H9 (cell line): Measurements from ENCODE around the gene FHIP2A. TPM values are rescaled to one million over a fixed set of nuclear protein-coding genes. Genes with fewer than 3 reads are reported as not detected.

ENCODE experiments used
- DNase-seq: peaks from one replicate; pipeline ENCODE4 v3.0.0-alpha.2; 2017
- H2AFZ ChIP-seq: one replicate; pipeline ENCODE4 v1.6.1; 2013; ENCODE audit warnings: mild to moderate bottlenecking, low read length, control low read depth, moderate library complexity
- H2AK5ac ChIP-seq: 2 replicates; pipeline ENCODE4 v1.6.1; 2013; ENCODE audit warnings: low read length, control low read depth, mixed read lengths; ENCODE audit not compliant: insufficient read length
- H2BK120ac ChIP-seq: one replicate; pipeline ENCODE4 v1.6.1; 2013; ENCODE audit warnings: low read depth, mild to moderate bottlenecking, low read length, control low read depth, inconsistent platforms; ENCODE audit not compliant: poor library complexity, severe bottlenecking
- H2BK12ac ChIP-seq: 2 replicates; pipeline ENCODE4 v1.6.1; 2013; ENCODE audit warnings: low read length, control low read depth, mixed read lengths, low read depth; ENCODE audit not compliant: insufficient read length
- H2BK15ac ChIP-seq: 2 replicates; pipeline ENCODE4 v1.6.1; 2013; ENCODE audit warnings: low read depth, low read length, control low read depth
- H2BK20ac ChIP-seq: one replicate; pipeline ENCODE4 v1.6.1; 2013; ENCODE audit warnings: low read depth, mild to moderate bottlenecking, low read length, control low read depth, inconsistent platforms; ENCODE audit not compliant: poor library complexity, severe bottlenecking
- H2BK5ac ChIP-seq: 2 replicates; pipeline ENCODE4 v1.6.1; 2013; ENCODE audit warnings: low read length, control low read depth, mixed read lengths; ENCODE audit not compliant: insufficient read length
- H3K14ac ChIP-seq: 2 replicates; pipeline ENCODE4 v1.6.1; 2013; ENCODE audit warnings: low read length, control low read depth; ENCODE audit not compliant: insufficient read depth
- H3K18ac ChIP-seq: 2 replicates; pipeline ENCODE4 v1.6.1; 2013; ENCODE audit warnings: low read depth, mild to moderate bottlenecking, mixed read lengths, low read length, control low read depth; ENCODE audit not compliant: insufficient read length
- H3K23ac ChIP-seq: 2 replicates; pipeline ENCODE4 v1.6.1; 2013; ENCODE audit warnings: low read length, control low read depth, mixed read lengths, low read depth; ENCODE audit not compliant: insufficient read length
- H3K23me2 ChIP-seq: 2 replicates; pipeline ENCODE4 v1.6.1; 2013; ENCODE audit warnings: low read depth, mild to moderate bottlenecking, mixed read lengths, low read length, control low read depth; ENCODE audit not compliant: insufficient read length, poor library complexity, severe bottlenecking
- H3K27ac ChIP-seq: 2 replicates; pipeline ENCODE4 v1.5.1; 2013; ENCODE audit warnings: low read length, control low read depth, mixed read lengths, low read depth; ENCODE audit not compliant: insufficient read length
- H3K27me3 ChIP-seq: 2 replicates; pipeline ENCODE4 v1.6.1; 2013; ENCODE audit warnings: low read length, control low read depth, inconsistent platforms; ENCODE audit not compliant: insufficient read depth
- H3K4ac ChIP-seq: 2 replicates; pipeline ENCODE4 v1.6.1; 2013; ENCODE audit warnings: low read depth, mild to moderate bottlenecking, control low read depth, inconsistent platforms, low read length, moderate library complexity
- H3K4me1 ChIP-seq: 2 replicates; pipeline ENCODE4 v1.6.1; 2013; ENCODE audit warnings: low read length, control low read depth, inconsistent platforms; ENCODE audit not compliant: insufficient read depth
- H3K4me2 ChIP-seq: 2 replicates; pipeline ENCODE4 v1.6.1; 2013; ENCODE audit warnings: low read length, control low read depth, mixed read lengths; ENCODE audit not compliant: insufficient read length, insufficient read depth
- H3K56ac ChIP-seq: 2 replicates; pipeline ENCODE4 v1.6.1; 2013; ENCODE audit warnings: low read depth, mild to moderate bottlenecking, mixed read lengths, low read length, control low read depth; ENCODE audit not compliant: insufficient read length
- H3K79me1 ChIP-seq: 2 replicates; pipeline ENCODE4 v1.6.1; 2013; ENCODE audit warnings: low read depth, mild to moderate bottlenecking, moderate library complexity, low read length, control low read depth, inconsistent platforms; ENCODE audit not compliant: insufficient read depth, poor library complexity, severe bottlenecking
- H3K79me2 ChIP-seq: 2 replicates; pipeline ENCODE4 v1.6.1; 2013; ENCODE audit warnings: low read length, control low read depth, inconsistent platforms; ENCODE audit not compliant: insufficient read depth
- H3K9ac ChIP-seq: 2 replicates; pipeline ENCODE4 v1.6.1; 2013; ENCODE audit warnings: low read length, control low read depth, mixed read lengths; ENCODE audit not compliant: insufficient read length; ENCODE audit errors: extremely low read depth
- H3K9me3 ChIP-seq: one replicate; pipeline ENCODE4 v1.6.1; 2013; ENCODE audit warnings: low read depth, low read length, inconsistent platforms; ENCODE audit not compliant: control insufficient read depth
- H3T11ph ChIP-seq: one replicate; pipeline ENCODE4 v1.6.1; 2013; ENCODE audit warnings: mild to moderate bottlenecking, low read length, control low read depth, inconsistent platforms
- H4K20me1 ChIP-seq: one replicate; pipeline ENCODE4 v1.6.1; 2013; ENCODE audit not compliant: control insufficient read depth, insufficient read length, insufficient read depth
- H4K5ac ChIP-seq: 2 replicates; pipeline ENCODE4 v1.6.1; 2013; ENCODE audit warnings: low read depth, mild to moderate bottlenecking, mixed read lengths, low read length, control low read depth; ENCODE audit not compliant: insufficient read length
- H4K8ac ChIP-seq: replicated peaks from 2 replicates; pipeline ENCODE4 v1.6.1; 2013; ENCODE audit warnings: low read length, control low read depth, mixed read lengths, low read depth; ENCODE audit not compliant: insufficient read length
- H4K91ac ChIP-seq: 2 replicates; pipeline ENCODE4 v1.6.1; 2013; ENCODE audit warnings: low read depth, mild to moderate bottlenecking, moderate library complexity, mixed read lengths, low read length, control low read depth; ENCODE audit not compliant: insufficient read length
- H3K27ac Mint-ChIP-seq, 3 experiments: 2 replicates in 2 of 3; 3 replicates in 1 of 3; pipeline ENCODE4 v1.8.0; 2020 to 2021; ENCODE audit warnings: mixed read lengths in 3 of 3, mild to moderate bottlenecking in 1 of 3, moderate library complexity in 1 of 3
- H3K27me3 Mint-ChIP-seq: 2 replicates; pipeline ENCODE4 v1.8.0; 2021; ENCODE audit warnings: low read depth, mild to moderate bottlenecking, moderate library complexity, mixed read lengths
- H3K36me3 Mint-ChIP-seq, 3 experiments: 2 replicates in 2 of 3; 3 replicates in 1 of 3; pipeline ENCODE4 v1.8.0; 2020 to 2021; ENCODE audit warnings: low read depth in 3 of 3, mixed read lengths in 3 of 3; ENCODE audit not compliant: insufficient read depth in 1 of 3
- H3K4me1 Mint-ChIP-seq, 2 experiments: 2 replicates each; pipeline ENCODE4 v1.8.0; 2020; ENCODE audit warnings: mixed read lengths in 2 of 2
- H3K4me3 Mint-ChIP-seq, 2 experiments: 2 replicates in 1 of 2; 3 replicates in 1 of 2; pipeline ENCODE4 v1.8.0; 2020 to 2021; ENCODE audit warnings: mild to moderate bottlenecking in 2 of 2, mixed read lengths in 2 of 2, moderate library complexity in 1 of 2
- H3K9me3 Mint-ChIP-seq, 2 experiments: 2 replicates in 1 of 2; 3 replicates in 1 of 2; pipeline ENCODE4 v1.8.0; 2020; ENCODE audit warnings: mild to moderate bottlenecking in 2 of 2, mixed read lengths in 2 of 2, moderate library complexity in 1 of 2
- CTCF ChIP-seq: fragments of 200-600 bp; sonication (generic); conservative IDR thresholded peaks from 3 replicates; pipeline ENCODE4 v1.8.0; 2021; ENCODE audit warnings: antibody characterized with exemption, mild to moderate bottlenecking
- WGBS: extraction: QIAGEN DNeasy Blood & Tissue Kit; methylation state at CpG from one replicate; pipeline ENCODE4 v1.1.7; 2013; ENCODE audit warnings: missing lambda C conversion rate, low lambda C conversion rate, mixed read lengths; ENCODE audit not compliant: insufficient read length; ENCODE audit errors: extremely low coverage; 5-methylcytosine and 5-hydroxymethylcytosine counted together
- total RNA-seq: library from RNA; stranded (reverse); gene quantifications from 2 replicates; pipeline ENCODE4 v1.2.1, GENCODE V29; 2021

Gene FHIP2A
- total RNA-seq, 1 experiment from 2014 or later = 14.8 TPM

- no peak overlapping the region for H2BK12ac ChIP-seq
- H3K27ac ChIP-seq = no peak overlapping the region
- H3K9me3 ChIP-seq = no peaks in the 10 kb centered on the region
- H3K23me2 ChIP-seq = no peaks in the 10 kb centered on the region
- H3K4me2 ChIP-seq = no peak overlapping the region
- no peak overlapping the region for H3K18ac ChIP-seq
- H4K5ac ChIP-seq = no peak overlapping the region
- peaks cover 17 to 20% of the 10 kb centered on the region in 2 experiments for H3K4me1 Mint-ChIP-seq
- peak overlapping the region in 1 of 3 experiments; percentile 81; a peak in 2 of 7 replicates for H3K27ac Mint-ChIP-seq
- no peak overlapping the region for H4K91ac ChIP-seq
- H3K79me1 ChIP-seq = no peaks in the 10 kb centered on the region
- no peaks in the 10 kb centered on the region; the same call in 1 of the 2 replicates for H3K4me1 ChIP-seq
- H2AK5ac ChIP-seq = no peak overlapping the region
- no peak for DNase-seq
- no peaks in the 10 kb centered on the region for H3K27me3 Mint-ChIP-seq
- no peak overlapping the region for H2BK120ac ChIP-seq
- no peak overlapping the region for H3T11ph ChIP-seq
- H3K9ac ChIP-seq = no peak overlapping the region
- no peaks in the 10 kb centered on the region for H3K27me3 ChIP-seq
- H3K14ac ChIP-seq = no peak overlapping the region
- H2AFZ ChIP-seq = no peak overlapping the region
- no peak for TF ChIP-seq CTCF
- no peaks in the 10 kb centered on the region for H3K9me3 Mint-ChIP-seq
- H2BK5ac ChIP-seq = no peak overlapping the region
- H2BK20ac ChIP-seq = no peak overlapping the region
- H4K20me1 ChIP-seq = no peaks in the 10 kb centered on the region
- H3K36me3 Mint-ChIP-seq = peaks cover 0 to 17% (median 10%) of the 10 kb centered on the region in 3 experiments
- H3K56ac ChIP-seq = no peak overlapping the region
- H2BK15ac ChIP-seq = no peak overlapping the region
- no peak overlapping the region for H4K8ac ChIP-seq
- H3K23ac ChIP-seq = no peak overlapping the region
- no CpG with 5 or more reads among the region's 4 CpGs for WGBS
- peaks cover 2% of the 10 kb centered on the region; the same call in 1 of the 2 replicates for H3K79me2 ChIP-seq
- H3K4me3 Mint-ChIP-seq = no peak overlapping the region
- H3K4ac ChIP-seq = no peak overlapping the region
Observed at GRCh38 chr10:114829160-114829909, 7.8 kb downstream of the FHIP2A start.
